Measurements from ENCODE around the gene NOXA1. TPM values are rescaled to one million over a fixed set of nuclear protein-coding genes. Genes with fewer than 3 reads are reported as not detected.

NOXA1 gene
- total and polyA plus RNA-seq, 9 of the 15 experiments (the other 6 are each of a cell fraction or from before 2014, with no cell fraction given): 0.07 to 1.2 (median 0.20) TPM; not detected in 4

GRCh38 chr9:137454597-137455358 is 31.6 kb downstream of the NOXA1 start (continued):
- TF ChIP-seq CHD4 (IDR thresholded peaks at IDR 0.05; ENCODE audit: insufficient read depth, insufficient replicate concordance, low read depth, low read length, poor library complexity, severe bottlenecking) (no peak), FOXO4 (CRISPR knock-in tag; IDR thresholded peaks at IDR 0.05) (no peak), ZNF644 (tag; IDR thresholded peaks at IDR 0.05; ENCODE audit: low read depth) (no peak), ZNF280A (IDR thresholded peaks at IDR 0.05; ENCODE audit: low read depth, partially characterized antibody) (no peak), ARID3A (IDR thresholded peaks at IDR 0.05; ENCODE audit: borderline replicate concordance, low read depth, low read length) (no peak), POLR2H (tag; IDR thresholded peaks at IDR 0.05; ENCODE audit: low read depth) (no peak), RHOXF2B (CRISPR knock-in tag; conservative IDR thresholded peaks at IDR 0.05) (no peak), NFIC (IDR thresholded peaks at IDR 0.05) (peak; percentile 59), PHTF2 (CRISPR knock-in tag; IDR thresholded peaks at IDR 0.05) (no peak), CUX1 (CRISPR knock-in tag; IDR thresholded peaks at IDR 0.05) (no peak), BDP1 (IDR thresholded peaks at IDR 0.05; ENCODE audit: insufficient read depth, insufficient read length) (no peak), MAX (CRISPR knock-in tag; IDR thresholded peaks at IDR 0.05) (peak; percentile 73), GATA2 (CRISPR knock-in tag; IDR thresholded peaks at IDR 0.05) (no peak), POLR3A (IDR thresholded peaks at IDR 0.05; ENCODE audit: borderline replicate concordance, extremely low read depth, insufficient read depth, insufficient read length) (no peak), ARID2 (IDR thresholded peaks at IDR 0.05) (no peak), HMG20B (CRISPR knock-in tag; IDR thresholded peaks at IDR 0.05) (no peak)
